Left ventricle myocardium inferior (tissue), 1 donor: Measurements from ENCODE around the gene GTF2IRD1. TPM values are rescaled to one million over a fixed set of nuclear protein-coding genes. Genes with fewer than 3 reads are reported as not detected.
"Not testable (repeated sequence)": the region's sequence is repeated elsewhere in the genome, so short reads cannot be mapped to it uniquely, and the experiment has no call there.

Experiments used
- DNase-seq: peaks from one replicate; pipeline ENCODE4 v3.0.0-alpha.2; 2020
- H3K27ac ChIP-seq: fragments of 200-600 bp; replicated peaks from 2 replicates; pipeline ENCODE4 v1.8.0; 2021
- H3K27me3 ChIP-seq: fragments of 200-600 bp; 2 replicates; pipeline ENCODE4 v1.8.0; 2021; ENCODE audit warnings: low read depth
- H3K36me3 ChIP-seq: fragments of 200-600 bp; 2 replicates; pipeline ENCODE4 v1.8.0; 2021
- H3K4me1 ChIP-seq: fragments of 200-600 bp; 2 replicates; pipeline ENCODE4 v1.8.0; 2021
- H3K4me3 ChIP-seq: fragments of 200-600 bp; 2 replicates; pipeline ENCODE4 v1.8.0; 2021; ENCODE audit warnings: mild to moderate bottlenecking, moderate library complexity
- H3K9me3 ChIP-seq: fragments of 200-600 bp; replicated peaks from 2 replicates; pipeline ENCODE4 v1.8.0; 2021
- CTCF ChIP-seq: fragments of 200-600 bp; IDR thresholded peaks from 2 replicates; pipeline ENCODE4 v1.8.0; 2021; ENCODE audit warnings: antibody characterized with exemption, mild to moderate bottlenecking, borderline replicate concordance
- intact Hi-C: fragments of 100-400 bp; cut with micrococcal nuclease; formaldehyde crosslinking; loops from one replicate; pipeline ENCODE4 v1.11.0; 2022
- total RNA-seq: library from RNA; stranded (reverse); fragmentation: NEBNext Ultra II Directional; extraction: Animal tissue kit (Norgen Biotek cat#: 25700); gene quantifications from one replicate; pipeline ENCODE4 v1.2.1, GENCODE V29; 2021
- donor health status: DM: no; HTN: yes; CAD: no; lungs with severe emphysema.

GTF2IRD1 gene
- total RNA-seq, 1 donor from 2014 or later: 15.8 TPM

GRCh38 chr7:74560086-74560719 is 106.5 kb downstream of the GTF2IRD1 start:
- DNase-seq: no peak
- H3K27me3 ChIP-seq: no peaks in the 10 kb centered on the region
- H3K36me3 ChIP-seq: peaks cover 41% of the 10 kb centered on the region
- H3K9me3 ChIP-seq: no peaks in the 10 kb centered on the region
- no peaks in the 10 kb centered on the region for H3K4me1 ChIP-seq
- no peak for TF ChIP-seq CTCF
- H3K4me3 ChIP-seq: no peak overlapping the region
- intact Hi-C loops: loop anchor here (10.0 kb wide), 1 partner anchor 105 kb away; the partner anchor contains the start of gene GTF2IRD1
- H3K27ac ChIP-seq: no peak overlapping the region

GRCh38 chr7:74561898-74562613 is 108.3 kb downstream of the GTF2IRD1 start:
- DNase-seq: no peak
- TF ChIP-seq CTCF: no peak
- peaks cover 37% of the 10 kb centered on the region for H3K36me3 ChIP-seq
- no peaks in the 10 kb centered on the region for H3K9me3 ChIP-seq
- no peaks in the 10 kb centered on the region for H3K27me3 ChIP-seq
- intact Hi-C loops: loop anchor here (10.0 kb wide), 1 partner anchor 107 kb away; the partner anchor contains the start of gene GTF2IRD1
- no peak overlapping the region for H3K4me3 ChIP-seq
- H3K4me1 ChIP-seq: no peaks in the 10 kb centered on the region
- H3K27ac ChIP-seq: no peak overlapping the region

GRCh38 chr7:74563639-74564038 is 109.9 kb downstream of the GTF2IRD1 start:
- intact Hi-C loops: loop anchor here (10.0 kb wide), 1 partner anchor 109 kb away; the partner anchor contains the start of gene GTF2IRD1
- DNase-seq, H3K27ac ChIP-seq, H3K9me3 ChIP-seq, H3K27me3 ChIP-seq, H3K4me1 ChIP-seq, H3K4me3 ChIP-seq: not testable (repeated sequence)
- H3K36me3 ChIP-seq: peaks cover 23% of the 10 kb centered on the region

GRCh38 chr7:74567318-74567668 is 113.6 kb downstream of the GTF2IRD1 start:
- Histone ChIP-seq H3K36me3 (peaks cover 8% of the 10 kb centered on the region), H3K4me3 (no peak overlapping the region), H3K9me3 (no peaks in the 10 kb centered on the region), H3K4me1 (peaks cover under 1% of the 10 kb centered on the region), H3K27ac (no peak overlapping the region), H3K27me3 (no peaks in the 10 kb centered on the region)
- DNase-seq: no peak
- intact Hi-C loops: loop anchor here (10.0 kb wide), 1 partner anchor 112 kb away; the partner anchor contains the start of gene GTF2IRD1
- TF ChIP-seq CTCF: no peak

GRCh38 chr7:74568658-74569057 is 115.0 kb downstream of the GTF2IRD1 start:
- Histone ChIP-seq H3K27ac (no peak overlapping the region), H3K36me3 (peaks cover 8% of the 10 kb centered on the region)
- intact Hi-C loops: loop anchor here (10.0 kb wide), 1 partner anchor 114 kb away; the partner anchor contains the start of gene GTF2IRD1

More at GRCh38 chr7:74568658-74569057, 115.0 kb downstream of the GTF2IRD1 start:
- Histone ChIP-seq H3K9me3 (no peaks in the 10 kb centered on the region), H3K4me3 (no peak overlapping the region), H3K27me3 (no peaks in the 10 kb centered on the region), H3K4me1 (peaks cover 10% of the 10 kb centered on the region)
- DNase-seq: no peak
- TF ChIP-seq CTCF: no peak
